ENCODE data around the gene SLC16A10.

The SLC16A10 gene

GRCh38 chr6:111087106-111087835 is at the start of gene SLC16A10:
TSS of gene SLC16A10 (plus strand) at chr6:111087503. CDS start at chr6:111087753, 250 bp downstream.
- peaks cover 65% of the 10 kb centered on the region for H3K27me3 ChIP-seq
- no peak for TF ChIP-seq CTCF (IDR thresholded peaks at IDR 0.05)

GRCh38 chr6:111038534-111039252 is 48.6 kb upstream of the SLC16A10 start:
- Histone ChIP-seq H3K4me3 (ENCODE audit: low read depth in 1 of 2, low read length in 1 of 2) (no peak overlapping the region), H3K36me3 (no peaks in the 10 kb centered on the region), H3K27ac (no peak overlapping the region), H3K9me3 (no peaks in the 10 kb centered on the region), H3K27me3 (no peaks in the 10 kb centered on the region), H3K4me1 (ENCODE audit: control insufficient read depth in 1 of 2, insufficient read depth in 1 of 2, low read depth in 1 of 2, low read length in 1 of 2) (no peaks in the 10 kb centered on the region)
- no peak for TF ChIP-seq CTCF (IDR thresholded peaks at IDR 0.05)

More at GRCh38 chr6:111087106-111087835, at the start of gene SLC16A10:
- peaks cover 17 to 20% of the 10 kb centered on the region in 2 experiments for H3K4me1 ChIP-seq (ENCODE audit: control insufficient read depth in 1 of 2, insufficient read depth in 1 of 2, low read depth in 1 of 2, low read length in 1 of 2)
- H3K4me3 ChIP-seq (ENCODE audit: low read depth in 1 of 2, low read length in 1 of 2), result peak within 1 kb of the TSS; percentile 47 to 53
- H3K36me3 ChIP-seq, result no peaks in the 10 kb centered on the region
- H3K9me3 ChIP-seq, result no peaks in the 10 kb centered on the region
- no peak within 1 kb of the TSS for H3K27ac ChIP-seq

- Histone ChIP-seq H3K4me1 (ENCODE audit: control insufficient read depth in 1 of 2, insufficient read depth in 1 of 2, low read depth in 1 of 2, low read length in 1 of 2) (no peaks in the 10 kb centered on the region), H3K4me3 (ENCODE audit: low read depth in 1 of 2, low read length in 1 of 2) (no peak overlapping the region), H3K9me3 (no peaks in the 10 kb centered on the region), H3K36me3 (no peaks in the 10 kb centered on the region), H3K27me3 (no peaks in the 10 kb centered on the region), H3K27ac (no peak overlapping the region)
- TF ChIP-seq CTCF (IDR thresholded peaks at IDR 0.05), result no peak
Measured at GRCh38 chr6:111041917-111042316, 45.4 kb upstream of the SLC16A10 start.

GRCh38 chr6:111047244-111047643 is 40.1 kb upstream of the SLC16A10 start:
- Histone ChIP-seq H3K36me3 (no peaks in the 10 kb centered on the region), H3K4me3 (ENCODE audit: low read depth in 1 of 2, low read length in 1 of 2) (no peak overlapping the region), H3K27ac (no peak overlapping the region), H3K27me3 (no peaks in the 10 kb centered on the region), H3K9me3 (no peaks in the 10 kb centered on the region), H3K4me1 (ENCODE audit: control insufficient read depth in 1 of 2, insufficient read depth in 1 of 2, low read depth in 1 of 2, low read length in 1 of 2) (no peaks in the 10 kb centered on the region)
- no peak for TF ChIP-seq CTCF (IDR thresholded peaks at IDR 0.05)

- Histone ChIP-seq H3K9me3 (no peaks in the 10 kb centered on the region), H3K4me3 (ENCODE audit: low read depth in 1 of 2, low read length in 1 of 2) (no peak overlapping the region), H3K36me3 (no peaks in the 10 kb centered on the region), H3K4me1 (ENCODE audit: control insufficient read depth in 1 of 2, insufficient read depth in 1 of 2, low read depth in 1 of 2, low read length in 1 of 2) (no peaks in the 10 kb centered on the region), H3K27ac (no peak overlapping the region), H3K27me3 (no peaks in the 10 kb centered on the region)
- TF ChIP-seq CTCF (IDR thresholded peaks at IDR 0.05), result no peak
Measured at GRCh38 chr6:111050261-111051023, 36.9 kb upstream of the SLC16A10 start.
